ENCODE measurements around the gene EME1.

DNA sequence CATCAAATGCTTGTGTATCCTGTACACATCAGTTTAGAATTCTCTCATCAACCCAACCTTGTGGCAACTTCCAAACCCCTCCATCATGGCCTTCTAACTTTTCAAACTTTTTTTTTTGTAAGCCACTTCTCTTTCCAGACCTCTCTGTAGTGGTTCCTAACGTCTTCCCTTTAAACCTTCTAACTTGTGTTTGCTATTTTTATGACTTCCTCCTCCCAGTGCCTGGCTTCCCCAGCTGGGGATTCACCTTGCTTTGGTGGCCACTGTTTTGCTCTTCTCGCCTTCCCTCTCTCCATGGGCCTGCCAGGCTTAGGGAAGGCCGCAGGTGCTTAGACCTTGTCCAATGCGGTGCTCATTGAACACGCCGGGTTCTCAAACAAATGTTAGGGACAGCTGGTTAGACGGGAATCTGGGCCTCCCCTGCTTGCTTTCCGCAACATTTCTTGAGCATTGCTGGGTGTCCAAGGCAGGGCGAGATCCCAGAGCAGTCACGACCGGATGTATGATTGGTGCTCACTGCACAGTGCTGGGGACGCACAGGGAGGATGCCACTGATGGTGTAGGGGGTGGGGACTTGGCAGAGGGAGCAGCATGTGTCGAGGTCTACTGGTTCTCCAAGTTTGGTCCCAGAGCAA is 28.2 kb upstream of the EME1 start:
- TF ChIP-seq POLR2A (IDR thresholded peaks at IDR 0.05; ENCODE audit: low read depth, low read length) (no peak), TAF1 (IDR thresholded peaks at IDR 0.05; ENCODE audit: borderline replicate concordance, low read depth, low read length) (no peak), POLR2AphosphoS5 (IDR thresholded peaks at IDR 0.05; ENCODE audit: low read depth, low read length) (no peak)

All from GM12892 (cell line).